IMR-90 (cell line): ENCODE results near the gene ZNF519. TPM values are rescaled to one million over a fixed set of nuclear protein-coding genes. Genes with fewer than 3 reads are reported as not detected.

Source experiments
- ATAC-seq: fragments of 200-7000 bp; cut with Tn5 transposase; 2 replicates; pipeline ENCODE4 v1.9.1; 2020; ENCODE audit warnings: low read depth, mild to moderate bottlenecking, moderate library complexity
- BruUV-seq: library from RNA; stranded (reverse); fragments of 400-500 nt; replicated peaks from 2 replicates; lab custom pipeline; 2021; lab: Mats Ljungman, UMichigan
- CTCF ChIA-PET: fragments of 300-600 bp; formaldehyde crosslinking; extraction: SDS; loops from one replicate; lab custom pipeline; 2021; ENCODE audit warnings: antibody characterized with exemption; lab: Yijun Ruan, JAX
- POLR2A ChIA-PET: fragments of 300-600 bp; sonication (Branson Sonifier 250); formaldehyde crosslinking; loops from one replicate; lab custom pipeline; 2022; ENCODE audit warnings: antibody characterized with exemption; ENCODE audit not compliant: unreplicated experiment; lab: Charles Lee
- DNase-seq: peaks from one replicate; pipeline ENCODE4 v3.0.0; 2013
- H2AFZ ChIP-seq: replicated peaks from 2 replicates; pipeline ENCODE3; 2013; ENCODE audit warnings: low read length, mild to moderate bottlenecking; ENCODE audit not compliant: poor library complexity
- H2AK5ac ChIP-seq: 2 replicates; pipeline ENCODE4 v1.6.1; 2013; ENCODE audit warnings: low read depth, low read length, inconsistent platforms
- H2AK9ac ChIP-seq: replicated peaks from 2 replicates; pipeline ENCODE3; 2013; ENCODE audit warnings: mild to moderate bottlenecking, low read depth, low read length, moderate library complexity; ENCODE audit not compliant: poor library complexity
- H2BK120ac ChIP-seq: 2 replicates; pipeline ENCODE4 v1.6.1; 2013; ENCODE audit warnings: low read depth, low read length, inconsistent platforms
- H2BK15ac ChIP-seq: 3 replicates; pipeline ENCODE4 v1.6.1; 2013; ENCODE audit warnings: low read depth, low read length, inconsistent platforms
- H2BK20ac ChIP-seq: 2 replicates; pipeline ENCODE4 v1.6.1; 2013; ENCODE audit warnings: low read depth, mild to moderate bottlenecking, inconsistent platforms, low read length, moderate library complexity
- H2BK5ac ChIP-seq: 2 replicates; pipeline ENCODE4 v1.6.1; 2013; ENCODE audit warnings: mild to moderate bottlenecking, low read depth, low read length, inconsistent platforms; ENCODE audit not compliant: poor library complexity, severe bottlenecking
- H3K14ac ChIP-seq: replicated peaks from 2 replicates; pipeline ENCODE4 v1.6.1; 2013; ENCODE audit warnings: low read depth, low read length, inconsistent platforms
- H3K18ac ChIP-seq: 2 replicates; pipeline ENCODE4 v1.6.1; 2013; ENCODE audit warnings: low read depth, low read length, control low read depth
- H3K23ac ChIP-seq: 2 replicates; pipeline ENCODE4 v1.6.1; 2013; ENCODE audit warnings: low read depth, low read length, inconsistent platforms
- H3K27ac ChIP-seq: 2 replicates; pipeline ENCODE4 v1.5.1; 2013; ENCODE audit warnings: mild to moderate bottlenecking, control low read depth, low read length; ENCODE audit not compliant: insufficient read depth
- H3K27me3 ChIP-seq: 2 replicates; pipeline ENCODE4 v1.6.1; 2013; ENCODE audit warnings: low read length; ENCODE audit not compliant: control insufficient read depth, insufficient read depth
- H3K36me3 ChIP-seq: 2 replicates; pipeline ENCODE4 v1.6.1; 2013; ENCODE audit warnings: low read length, mixed read lengths; ENCODE audit not compliant: control insufficient read depth, insufficient read depth
- H3K4ac ChIP-seq: 2 replicates; pipeline ENCODE4 v1.6.1; 2013; ENCODE audit warnings: low read depth, low read length, inconsistent platforms
- H3K4me1 ChIP-seq: 2 replicates; pipeline ENCODE4 v1.6.1; 2013; ENCODE audit warnings: low read length, mixed read lengths; ENCODE audit not compliant: control insufficient read depth, insufficient read depth
- H3K4me2 ChIP-seq: 2 replicates; pipeline ENCODE4 v1.6.1; 2013; ENCODE audit warnings: low read depth, mild to moderate bottlenecking, control low read depth, low read length, moderate library complexity
- H3K4me3 ChIP-seq: 2 replicates; pipeline ENCODE4 v1.5.1; 2013; ENCODE audit warnings: low read depth, mild to moderate bottlenecking, control low read depth, low read length, moderate library complexity; ENCODE audit not compliant: insufficient read depth
- H3K56ac ChIP-seq: 2 replicates; pipeline ENCODE4 v1.6.1; 2013; ENCODE audit warnings: low read length, inconsistent platforms; ENCODE audit not compliant: insufficient read depth; ENCODE audit errors: extremely low read depth
- H3K79me1 ChIP-seq, 2 experiments: 2 replicates each; pipeline ENCODE4 v1.6.1; 2013; ENCODE audit warnings: low read length in 2 of 2, inconsistent platforms in 1 of 2, low read depth in 1 of 2
- H3K9ac ChIP-seq: 2 replicates; pipeline ENCODE4 v1.6.1; 2013; ENCODE audit warnings: low read depth, low read length, control low read depth
- H3K9me1 ChIP-seq: 2 replicates; pipeline ENCODE4 v1.6.1; 2013; ENCODE audit warnings: low read length, inconsistent platforms; ENCODE audit not compliant: insufficient read depth
- H3K9me3 ChIP-seq: 2 replicates; pipeline ENCODE4 v1.6.1; 2013; ENCODE audit warnings: low read length; ENCODE audit not compliant: control insufficient read depth, insufficient read depth
- H4K20me1 ChIP-seq: 2 replicates; pipeline ENCODE4 v1.6.1; 2013; ENCODE audit warnings: low read length, inconsistent platforms; ENCODE audit not compliant: insufficient read depth
- H4K5ac ChIP-seq: 2 replicates; pipeline ENCODE4 v1.6.1; 2013; ENCODE audit warnings: mild to moderate bottlenecking, low read depth, low read length, control low read depth
- H4K8ac ChIP-seq, 2 experiments: 2 replicates each; pipeline ENCODE4 v1.6.1; 2013; ENCODE audit warnings: low read depth in 2 of 2, low read length in 2 of 2, control low read depth in 1 of 2, inconsistent platforms in 1 of 2
- H4K91ac ChIP-seq: 2 replicates; pipeline ENCODE4 v1.6.1; 2013; ENCODE audit warnings: low read depth, low read length, inconsistent platforms; ENCODE audit not compliant: insufficient read depth
- BHLHE40 ChIP-seq: fragments of 150-350 bp; IDR thresholded peaks from 2 replicates; pipeline ENCODE4 v1.6.1; 2016; ENCODE audit warnings: mild to moderate bottlenecking, low read depth, low read length
- CEBPB ChIP-seq: IDR thresholded peaks from 2 replicates; pipeline ENCODE4 v1.6.1; 2012; ENCODE audit warnings: low read depth, low read length, improper control_type of control experiment
- CHD1 ChIP-seq: IDR thresholded peaks from 2 replicates; pipeline ENCODE4 v1.6.1; 2012; ENCODE audit warnings: low read depth, low read length, improper control_type of control experiment
- ELK1 ChIP-seq: fragments of 150-350 bp; IDR thresholded peaks from 2 replicates; pipeline ENCODE4 v1.6.1; 2016; ENCODE audit warnings: low read depth, mild to moderate bottlenecking, low read length, moderate library complexity, borderline replicate concordance
- FOS ChIP-seq: fragments of 150-350 bp; IDR thresholded peaks from 2 replicates; pipeline ENCODE4 v1.6.1; 2016; ENCODE audit warnings: low read depth, low read length
- MAFK ChIP-seq: IDR thresholded peaks from 2 replicates; pipeline ENCODE4 v1.6.1; 2012; ENCODE audit warnings: low read depth, low read length, improper control_type of control experiment
- MAZ ChIP-seq: IDR thresholded peaks from 2 replicates; pipeline ENCODE4 v1.6.1; 2012; ENCODE audit warnings: low read depth, mild to moderate bottlenecking, low read length, improper control_type of control experiment, moderate library complexity, borderline replicate concordance
- MXI1 ChIP-seq: IDR thresholded peaks from 2 replicates; pipeline ENCODE4 v1.6.1; 2012; ENCODE audit warnings: low read depth, mild to moderate bottlenecking, low read length, moderate library complexity, borderline replicate concordance
- NFE2L2 ChIP-seq: fragments of 150-350 bp; IDR thresholded peaks from 2 replicates; pipeline ENCODE4 v1.6.1; 2016; ENCODE audit warnings: low read depth, mild to moderate bottlenecking, low read length
- POLR2A ChIP-seq: IDR thresholded peaks from 2 replicates; pipeline ENCODE4 v1.6.1; 2012; ENCODE audit warnings: mild to moderate bottlenecking, low read depth, low read length
- RAD21 ChIP-seq: IDR thresholded peaks from 2 replicates; pipeline ENCODE4 v1.6.1; 2012; ENCODE audit warnings: low read length, improper control_type of control experiment
- RCOR1 ChIP-seq: IDR thresholded peaks from 2 replicates; pipeline ENCODE4 v1.6.1; 2012; ENCODE audit warnings: mild to moderate bottlenecking, low read length, improper control_type of control experiment; ENCODE audit not compliant: insufficient replicate concordance
- SMC3 ChIP-seq: fragments of 150-350 bp; IDR thresholded peaks from 2 replicates; pipeline ENCODE4 v1.6.1; 2016; ENCODE audit warnings: low read depth, mild to moderate bottlenecking, antibody characterized with exemption, low read length, moderate library complexity
- USF2 ChIP-seq: fragments of 150-350 bp; IDR thresholded peaks from 2 replicates; pipeline ENCODE4 v1.6.1; 2017; ENCODE audit warnings: mild to moderate bottlenecking, antibody characterized with exemption, low read length, low read depth
- WGBS, 2 experiments: methylation state at CpG; one replicate each; pipeline versions ENCODE4 v1.1.5 to v1.1.7; 2013; ENCODE audit warnings: missing lambda C conversion rate in 2 of 2; ENCODE audit not compliant: insufficient read length in 1 of 2; ENCODE audit errors: extremely low coverage in 2 of 2; 5-methylcytosine and 5-hydroxymethylcytosine counted together
- dilution Hi-C: fragments of 300-500 bp; cut with HindIII; formaldehyde crosslinking; loops from one replicate; pipeline ENCODE4 v1.14.3; 2018; ENCODE audit warnings: low sequenced_read_pairs; ENCODE audit not compliant: unreplicated experiment
- in situ Hi-C: fragments of 300-500 bp; cut with MboI; formaldehyde crosslinking; loops from 3 replicates; pipeline ENCODE4 v1.14.3; 2019; ENCODE audit warnings: low sequenced_read_pairs, inconsistent platforms, mixed read lengths
- intact Hi-C: fragments of 100-400 bp; cut with micrococcal nuclease; formaldehyde crosslinking; loops from 2 replicates; pipeline ENCODE4 v1.10.0; 2022
- polyA plus RNA-seq, 3 experiments: library from polyadenylated mRNA; depleted of rRNA; stranded (reverse); fragments of >200 nt; gene quantifications; 2 replicates each; pipeline ENCODE4 v1.2.3, GENCODE V29; 2012; ENCODE audit warnings: low replicate concordance in 1 of 3
- total RNA-seq: library from RNA; depleted of rRNA; stranded (reverse); fragments of >200 nt; gene quantifications from 2 replicates; pipeline ENCODE4 v1.2.3, GENCODE V29; 2012
- TF ChIP-seq, protein P1 (sequence below): conservative IDR thresholded peaks from 2 replicates; pipeline ENCODE4 v1.5.1; 2012; ENCODE audit warnings: mild to moderate bottlenecking, low read depth, low read length, improper control_type of control experiment

Gene ZNF519
- total and polyA plus RNA-seq, 2 of the 4 experiments (the other 2 are of a cell fraction) = 2.3 to 4.7 TPM

GRCh38 chr18:14093307-14093915 lies 38.8 kb downstream of the ZNF519 start:
- H3K4me2 ChIP-seq = no peak overlapping the region
- no peak overlapping the region for H4K91ac ChIP-seq
- no peak for DNase-seq
- dilution Hi-C loops (no loop called here), intact Hi-C loops (no loop called here), in situ Hi-C loops (no loop called here)
- WGBS, 2 experiments = 100% methylated on average over 1 of the region's 1 CpG; no CpG with 5 or more reads in 1 of the 2 experiments
- CTCF ChIA-PET = no interaction called here
- BruUV-seq = no TSS peak
- H3K27ac ChIP-seq = no peak overlapping the region
- no peak for ATAC-seq
- H3K79me1 ChIP-seq = no peaks in the 10 kb centered on the region
- H2BK5ac ChIP-seq = no peak overlapping the region
- no peaks in the 10 kb centered on the region for H3K36me3 ChIP-seq
- H3K56ac ChIP-seq = no peak overlapping the region
- TF ChIP-seq ELK1 (no peak), POLR2A (no peak), CEBPB (no peak), RAD21 (no peak), BHLHE40 (no peak), CHD1 (no peak), RCOR1 (no peak), SMC3 (no peak), NFE2L2 (no peak), USF2 (no peak), MXI1 (no peak), FOS (no peak), MAZ (no peak), MAFK (no peak)
- TF ChIP-seq, protein P1, sequence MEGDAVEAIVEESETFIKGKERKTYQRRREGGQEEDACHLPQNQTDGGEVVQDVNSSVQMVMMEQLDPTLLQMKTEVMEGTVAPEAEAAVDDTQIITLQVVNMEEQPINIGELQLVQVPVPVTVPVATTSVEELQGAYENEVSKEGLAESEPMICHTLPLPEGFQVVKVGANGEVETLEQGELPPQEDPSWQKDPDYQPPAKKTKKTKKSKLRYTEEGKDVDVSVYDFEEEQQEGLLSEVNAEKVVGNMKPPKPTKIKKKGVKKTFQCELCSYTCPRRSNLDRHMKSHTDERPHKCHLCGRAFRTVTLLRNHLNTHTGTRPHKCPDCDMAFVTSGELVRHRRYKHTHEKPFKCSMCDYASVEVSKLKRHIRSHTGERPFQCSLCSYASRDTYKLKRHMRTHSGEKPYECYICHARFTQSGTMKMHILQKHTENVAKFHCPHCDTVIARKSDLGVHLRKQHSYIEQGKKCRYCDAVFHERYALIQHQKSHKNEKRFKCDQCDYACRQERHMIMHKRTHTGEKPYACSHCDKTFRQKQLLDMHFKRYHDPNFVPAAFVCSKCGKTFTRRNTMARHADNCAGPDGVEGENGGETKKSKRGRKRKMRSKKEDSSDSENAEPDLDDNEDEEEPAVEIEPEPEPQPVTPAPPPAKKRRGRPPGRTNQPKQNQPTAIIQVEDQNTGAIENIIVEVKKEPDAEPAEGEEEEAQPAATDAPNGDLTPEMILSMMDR = no peak
- H3K27me3 ChIP-seq = no peaks in the 10 kb centered on the region
- no peak overlapping the region for H2BK15ac ChIP-seq
- H4K20me1 ChIP-seq = no peaks in the 10 kb centered on the region
- no peak overlapping the region for H2AK9ac ChIP-seq
- no peak overlapping the region for H2BK120ac ChIP-seq
- no peaks in the 10 kb centered on the region for H3K9me1 ChIP-seq
- no peak overlapping the region for H4K8ac ChIP-seq
- H4K5ac ChIP-seq = no peak overlapping the region
- no peak overlapping the region for H2AK5ac ChIP-seq
- POLR2A ChIA-PET = no interaction called here
- no peak overlapping the region for H2BK20ac ChIP-seq
- H3K9me3 ChIP-seq = no peaks in the 10 kb centered on the region
- no peak overlapping the region for H3K14ac ChIP-seq
- no peak overlapping the region for H3K18ac ChIP-seq
- H2AFZ ChIP-seq = no peak overlapping the region
- H3K4ac ChIP-seq = no peak overlapping the region
- no peak overlapping the region for H3K4me3 ChIP-seq
- H3K4me1 ChIP-seq = no peaks in the 10 kb centered on the region
- no peak overlapping the region for H3K23ac ChIP-seq
- H3K9ac ChIP-seq = no peak overlapping the region
